Measurements from ENCODE around the gene COCH.
"Not testable (repeated sequence)": the region's sequence is repeated elsewhere in the genome, so short reads cannot be mapped to it uniquely, and the experiment has no call there.

COCH gene

GRCh38 chr14:30906752-30907658 lies 32.6 kb downstream of the COCH start:
- Histone ChIP-seq H3K9ac (ENCODE audit: low read depth, low read length) (no peak overlapping the region), H3K27me3 (ENCODE audit: control insufficient read depth, insufficient read depth, low read length) (no peaks in the 10 kb centered on the region), H3K36me3 (ENCODE audit: control insufficient read depth, insufficient read depth, low read length) (peaks cover 5% of the 10 kb centered on the region), H3K9me3 (ENCODE audit: control insufficient read depth, insufficient read depth, low read length) (no peaks in the 10 kb centered on the region), H3K4me1 (ENCODE audit: control insufficient read depth, insufficient read depth, low read length) (no peaks in the 10 kb centered on the region), H3K4me3 (ENCODE audit: low read depth, low read length) (no peak overlapping the region)

- H3K4me3 ChIP-seq (ENCODE audit: low read depth, low read length): no peak overlapping the region
- peaks cover 5% of the 10 kb centered on the region for H3K36me3 ChIP-seq (ENCODE audit: control insufficient read depth, insufficient read depth, low read length)
- H3K27me3 ChIP-seq (ENCODE audit: control insufficient read depth, insufficient read depth, low read length): no peaks in the 10 kb centered on the region
- H3K9ac ChIP-seq (ENCODE audit: low read depth, low read length): no peak overlapping the region
- no peaks in the 10 kb centered on the region for H3K9me3 ChIP-seq (ENCODE audit: control insufficient read depth, insufficient read depth, low read length)
- no peaks in the 10 kb centered on the region for H3K4me1 ChIP-seq (ENCODE audit: control insufficient read depth, insufficient read depth, low read length)
Observed at GRCh38 chr14:30907659-30908057, 33.3 kb downstream of the COCH start.

- H3K36me3 ChIP-seq (ENCODE audit: control insufficient read depth, insufficient read depth, low read length): peaks cover 5% of the 10 kb centered on the region
- H3K27me3 ChIP-seq (ENCODE audit: control insufficient read depth, insufficient read depth, low read length): no peaks in the 10 kb centered on the region
- no peak overlapping the region for H3K9ac ChIP-seq (ENCODE audit: low read depth, low read length)
Observed at GRCh38 chr14:30908826-30909225, 34.5 kb downstream of the COCH start.

GRCh38 chr14:30914812-30915211 lies 40.5 kb downstream of the COCH start:
- Histone ChIP-seq H3K36me3 (ENCODE audit: control insufficient read depth, insufficient read depth, low read length) (peaks cover 5% of the 10 kb centered on the region), H3K9me3 (ENCODE audit: control insufficient read depth, insufficient read depth, low read length) (no peaks in the 10 kb centered on the region), H3K4me1 (ENCODE audit: control insufficient read depth, insufficient read depth, low read length) (no peaks in the 10 kb centered on the region), H3K27me3 (ENCODE audit: control insufficient read depth, insufficient read depth, low read length) (no peaks in the 10 kb centered on the region), H3K4me3 (ENCODE audit: low read depth, low read length) (no peak overlapping the region), H3K9ac (ENCODE audit: low read depth, low read length) (no peak overlapping the region)

More at GRCh38 chr14:30908826-30909225, 34.5 kb downstream of the COCH start:
- Histone ChIP-seq H3K4me3 (ENCODE audit: low read depth, low read length) (no peak overlapping the region), H3K4me1 (ENCODE audit: control insufficient read depth, insufficient read depth, low read length) (no peaks in the 10 kb centered on the region), H3K9me3 (ENCODE audit: control insufficient read depth, insufficient read depth, low read length) (no peaks in the 10 kb centered on the region)

GRCh38 chr14:30915596-30915995 lies 41.2 kb downstream of the COCH start:
- Histone ChIP-seq H3K4me3 (ENCODE audit: low read depth, low read length) (no peak overlapping the region), H3K36me3 (ENCODE audit: control insufficient read depth, insufficient read depth, low read length) (peaks cover 5% of the 10 kb centered on the region), H3K27me3 (ENCODE audit: control insufficient read depth, insufficient read depth, low read length) (no peaks in the 10 kb centered on the region), H3K9ac (ENCODE audit: low read depth, low read length) (no peak overlapping the region), H3K9me3 (ENCODE audit: control insufficient read depth, insufficient read depth, low read length) (no peaks in the 10 kb centered on the region), H3K4me1 (ENCODE audit: control insufficient read depth, insufficient read depth, low read length) (no peaks in the 10 kb centered on the region)

GRCh38 chr14:30921305-30921704 lies 46.9 kb downstream of the COCH start:
- H3K4me3 ChIP-seq (ENCODE audit: low read depth, low read length): no peak overlapping the region
- peaks cover 6% of the 10 kb centered on the region for H3K4me1 ChIP-seq (ENCODE audit: control insufficient read depth, insufficient read depth, low read length)
- H3K9ac ChIP-seq (ENCODE audit: low read depth, low read length): no peak overlapping the region
- no peaks in the 10 kb centered on the region for H3K36me3 ChIP-seq (ENCODE audit: control insufficient read depth, insufficient read depth, low read length)
- H3K27me3 ChIP-seq (ENCODE audit: control insufficient read depth, insufficient read depth, low read length): no peaks in the 10 kb centered on the region
- H3K9me3 ChIP-seq (ENCODE audit: control insufficient read depth, insufficient read depth, low read length): no peaks in the 10 kb centered on the region

GRCh38 chr14:30921788-30922187 lies 47.4 kb downstream of the COCH start:
- Histone ChIP-seq H3K4me1 (ENCODE audit: control insufficient read depth, insufficient read depth, low read length) (peaks cover 6% of the 10 kb centered on the region), H3K4me3 (ENCODE audit: low read depth, low read length) (no peak overlapping the region), H3K9me3 (ENCODE audit: control insufficient read depth, insufficient read depth, low read length) (no peaks in the 10 kb centered on the region), H3K9ac (ENCODE audit: low read depth, low read length) (no peak overlapping the region), H3K27me3 (ENCODE audit: control insufficient read depth, insufficient read depth, low read length) (no peaks in the 10 kb centered on the region), H3K36me3 (ENCODE audit: control insufficient read depth, insufficient read depth, low read length) (no peaks in the 10 kb centered on the region)

GRCh38 chr14:30925254-30925653 lies 50.9 kb downstream of the COCH start:
- no peaks in the 10 kb centered on the region for H3K9me3 ChIP-seq (ENCODE audit: control insufficient read depth, insufficient read depth, low read length)
- H3K27me3 ChIP-seq (ENCODE audit: control insufficient read depth, insufficient read depth, low read length): no peaks in the 10 kb centered on the region
- no peak overlapping the region for H3K9ac ChIP-seq (ENCODE audit: low read depth, low read length)
- H3K4me3 ChIP-seq (ENCODE audit: low read depth, low read length): no peak overlapping the region
- no peaks in the 10 kb centered on the region for H3K36me3 ChIP-seq (ENCODE audit: control insufficient read depth, insufficient read depth, low read length)
- H3K4me1 ChIP-seq (ENCODE audit: control insufficient read depth, insufficient read depth, low read length): peaks cover 6% of the 10 kb centered on the region

GRCh38 chr14:30928462-30928861 lies 54.1 kb downstream of the COCH start:
- Histone ChIP-seq H3K9me3 (ENCODE audit: control insufficient read depth, insufficient read depth, low read length) (no peaks in the 10 kb centered on the region), H3K36me3 (ENCODE audit: control insufficient read depth, insufficient read depth, low read length) (no peaks in the 10 kb centered on the region), H3K27me3 (ENCODE audit: control insufficient read depth, insufficient read depth, low read length) (no peaks in the 10 kb centered on the region), H3K9ac (ENCODE audit: low read depth, low read length) (no peak overlapping the region), H3K4me3 (ENCODE audit: low read depth, low read length) (no peak overlapping the region), H3K4me1 (ENCODE audit: control insufficient read depth, insufficient read depth, low read length) (peaks cover 6% of the 10 kb centered on the region)

GRCh38 chr14:30933937-30934336 lies 59.6 kb downstream of the COCH start:
- not testable (repeated sequence) for H3K9ac ChIP-seq (ENCODE audit: low read depth, low read length); H3K36me3 ChIP-seq (ENCODE audit: control insufficient read depth, insufficient read depth, low read length); H3K27me3 ChIP-seq (ENCODE audit: control insufficient read depth, insufficient read depth, low read length)

GRCh38 chr14:30935445-30935844 lies 61.1 kb downstream of the COCH start:
- Histone ChIP-seq H3K9ac (ENCODE audit: low read depth, low read length) (no peak overlapping the region), H3K9me3 (ENCODE audit: control insufficient read depth, insufficient read depth, low read length) (no peaks in the 10 kb centered on the region), H3K4me1 (ENCODE audit: control insufficient read depth, insufficient read depth, low read length) (no peaks in the 10 kb centered on the region), H3K36me3 (ENCODE audit: control insufficient read depth, insufficient read depth, low read length) (no peaks in the 10 kb centered on the region), H3K4me3 (ENCODE audit: low read depth, low read length) (no peak overlapping the region), H3K27me3 (ENCODE audit: control insufficient read depth, insufficient read depth, low read length) (no peaks in the 10 kb centered on the region)

More at GRCh38 chr14:30933937-30934336, 59.6 kb downstream of the COCH start:
- not testable (repeated sequence) for H3K4me3 ChIP-seq (ENCODE audit: low read depth, low read length); H3K9me3 ChIP-seq (ENCODE audit: control insufficient read depth, insufficient read depth, low read length); H3K4me1 ChIP-seq (ENCODE audit: control insufficient read depth, insufficient read depth, low read length)

GRCh38 chr14:30938617-30939016 lies 64.3 kb downstream of the COCH start:
- Histone ChIP-seq H3K9ac (ENCODE audit: low read depth, low read length) (no peak overlapping the region), H3K36me3 (ENCODE audit: control insufficient read depth, insufficient read depth, low read length) (no peaks in the 10 kb centered on the region), H3K9me3 (ENCODE audit: control insufficient read depth, insufficient read depth, low read length) (no peaks in the 10 kb centered on the region), H3K4me1 (ENCODE audit: control insufficient read depth, insufficient read depth, low read length) (no peaks in the 10 kb centered on the region), H3K4me3 (ENCODE audit: low read depth, low read length) (no peak overlapping the region), H3K27me3 (ENCODE audit: control insufficient read depth, insufficient read depth, low read length) (no peaks in the 10 kb centered on the region)
